HepG2 (cell line): ENCODE data around the gene CD248. TPM values are rescaled to one million over a fixed set of nuclear protein-coding genes. Genes with fewer than 3 reads are reported as not detected.
A peak's percentile ranks its signal among the peaks of the same experiment; 100 is the strongest.

Experiments
- BRF2 ChIP-seq: sonication (generic); formaldehyde crosslinking; IDR thresholded peaks from 2 replicates; pipeline ENCODE4 v1.8.1; 2022; ENCODE audit warnings: mild to moderate bottlenecking, missing genetic modification reagents
- CCDC6 ChIP-seq: sonication (generic); formaldehyde crosslinking; IDR thresholded peaks from 2 replicates; pipeline ENCODE4 v1.8.1; 2022; ENCODE audit warnings: mild to moderate bottlenecking, missing genetic modification reagents, moderate library complexity
- CEBPG ChIP-seq: IDR thresholded peaks from 2 replicates; pipeline ENCODE4 v1.6.1; 2016
- DDIT3 ChIP-seq: sonication (generic); formaldehyde crosslinking; IDR thresholded peaks from 2 replicates; pipeline ENCODE4 v1.4.0; 2020; ENCODE audit warnings: mild to moderate bottlenecking, missing genetic modification reagents
- E2F5 ChIP-seq: sonication (generic); formaldehyde crosslinking; conservative IDR thresholded peaks from 2 replicates; pipeline ENCODE4 v1.4.0; 2020; ENCODE audit warnings: missing genetic modification reagents
- GABPB1 ChIP-seq: IDR thresholded peaks from 2 replicates; pipeline ENCODE4 v1.6.1; 2016; ENCODE audit warnings: mild to moderate bottlenecking, missing genetic modification reagents, moderate library complexity, missing compliant biosample characterization
- KAT7 ChIP-seq: IDR thresholded peaks from 2 replicates; pipeline ENCODE4 v1.6.1; 2018; ENCODE audit warnings: borderline replicate concordance, missing compliant biosample characterization
- NFKBIZ ChIP-seq: IDR thresholded peaks from 2 replicates; pipeline ENCODE4 v1.6.1; 2018; ENCODE audit warnings: missing genetic modification reagents, missing compliant biosample characterization
- POLR2A ChIP-seq, 2 experiments: IDR thresholded peaks; 2 replicates each; pipeline ENCODE4 v1.6.1; 2011; ENCODE audit warnings: low read depth in 2 of 2, low read length in 2 of 2, mild to moderate bottlenecking in 1 of 2, moderate library complexity in 1 of 2; ENCODE audit not compliant: insufficient read depth in 1 of 2
- POLR2AphosphoS2 ChIP-seq: IDR thresholded peaks from 2 replicates; pipeline ENCODE4 v1.6.1; 2011; ENCODE audit warnings: low read depth, low read length, improper control_type of control experiment
- REL ChIP-seq: sonication (generic); formaldehyde crosslinking; conservative IDR thresholded peaks from 2 replicates; pipeline ENCODE4 v1.8.0; 2022; ENCODE audit warnings: mild to moderate bottlenecking, missing genetic modification reagents, moderate library complexity
- RORA ChIP-seq: sonication (generic); formaldehyde crosslinking; IDR thresholded peaks from 2 replicates; pipeline ENCODE4 v1.5.0; 2020; ENCODE audit warnings: mild to moderate bottlenecking, missing genetic modification reagents, moderate library complexity
- SNAPC5 ChIP-seq: sonication (generic); formaldehyde crosslinking; IDR thresholded peaks from 2 replicates; pipeline ENCODE4 v1.8.1; 2023; ENCODE audit warnings: mild to moderate bottlenecking, missing genetic modification reagents, borderline replicate concordance
- TFE3 ChIP-seq: IDR thresholded peaks from 2 replicates; pipeline ENCODE4 v1.6.1; 2016
- ZBTB2 ChIP-seq: sonication (generic); formaldehyde crosslinking; IDR thresholded peaks from 2 replicates; pipeline ENCODE4 v1.8.0; 2022; ENCODE audit warnings: low read depth, missing genetic modification reagents
- ZMYM3 ChIP-seq: sonication (generic); formaldehyde crosslinking; IDR thresholded peaks from 2 replicates; pipeline ENCODE4 v1.5.1; 2020; ENCODE audit warnings: mild to moderate bottlenecking, missing genetic modification reagents
- ZNF20 ChIP-seq: sonication (generic); formaldehyde crosslinking; IDR thresholded peaks from 2 replicates; pipeline ENCODE4 v1.4.0; 2020; ENCODE audit warnings: mild to moderate bottlenecking, moderate library complexity, missing genetic modification reagents
- ZNF274 ChIP-seq: sonication (generic); formaldehyde crosslinking; IDR thresholded peaks from 2 replicates; pipeline ENCODE4 v1.5.1; 2020; ENCODE audit warnings: mild to moderate bottlenecking, missing genetic modification reagents
- ZNF275 ChIP-seq: sonication (generic); formaldehyde crosslinking; IDR thresholded peaks from 2 replicates; pipeline ENCODE4 v1.8.0; 2022; ENCODE audit warnings: missing genetic modification reagents, mild to moderate bottlenecking, inconsistent platforms, borderline replicate concordance
- ZNF431 ChIP-seq: sonication (generic); formaldehyde crosslinking; IDR thresholded peaks from 2 replicates; pipeline ENCODE4 v1.9.0; 2022; ENCODE audit warnings: missing genetic modification reagents, low read depth, mild to moderate bottlenecking, borderline replicate concordance
- ZNF547 ChIP-seq: sonication (generic); formaldehyde crosslinking; IDR thresholded peaks from 2 replicates; pipeline ENCODE4 v1.5.1; 2020; ENCODE audit warnings: mild to moderate bottlenecking, missing genetic modification reagents
- ZNF776 ChIP-seq: sonication (generic); formaldehyde crosslinking; IDR thresholded peaks from 2 replicates; pipeline ENCODE4 v1.4.0; 2020; ENCODE audit warnings: mild to moderate bottlenecking, missing genetic modification reagents
- ZNF878 ChIP-seq: sonication (generic); formaldehyde crosslinking; IDR thresholded peaks from 2 replicates; pipeline ENCODE4 v1.8.1; 2023; ENCODE audit warnings: mild to moderate bottlenecking, missing genetic modification reagents, moderate library complexity
- polyA plus RNA-seq, 8 experiments: library from polyadenylated mRNA; depleted of rRNA in 3 of 8; stranded (reverse) in 7 of 8; unstranded in 1 of 8; fragments of >200 nt; fragmentation: Illumina TruSeq in 4 of 8; extraction: Trizol in 4 of 8; gene quantifications; 2 replicates each; pipeline versions ENCODE4 v1.2.1 to v1.2.3, GENCODE V29; 2011 to 2016; ENCODE audit warnings: low read depth in 4 of 8, missing spikeins in 1 of 8, mixed read lengths in 1 of 8; ENCODE audit not compliant: insufficient read depth in 1 of 8
- total RNA-seq, 5 experiments: library from RNA; depleted of rRNA; stranded (reverse); fragments of >200 nt; fragmentation: Illumina TruSeq; extraction: Trizol; gene quantifications; 2 replicates each; pipeline ENCODE4 v1.2.3, GENCODE V29; 2016; ENCODE audit warnings: low read depth in 1 of 5

The CD248 gene
- total and polyA plus RNA-seq, 2 of the 13 experiments (the other 11 are each of a cell fraction or from before 2014, with no cell fraction given), result 0.25 to 0.35 TPM

- TF ChIP-seq ZBTB2 (CRISPR knock-in tag) (peak; percentile 38; the same call in 1 of the 2 replicates), GABPB1 (peak; percentile 62), RORA (CRISPR knock-in tag) (no peak), ZNF20 (no peak), DDIT3 (CRISPR knock-in tag) (no peak), REL (CRISPR knock-in tag) (no peak), POLR2A (IDR thresholded peaks at IDR 0.05; ENCODE audit: insufficient read depth in 1 of 2, low read depth in 2 of 2, low read length in 2 of 2) (peak; percentile 54 to 65; a peak in 3 of 4 replicates), ZNF431 (CRISPR knock-in tag) (no peak; the same call in 1 of the 2 replicates), BRF2 (CRISPR knock-in tag) (no peak), CEBPG (CRISPR knock-in tag) (no peak), SNAPC5 (CRISPR knock-in tag) (no peak), ZNF275 (CRISPR knock-in tag) (peak; percentile 64; the same call in 1 of the 2 replicates), ZMYM3 (CRISPR knock-in tag) (peak; percentile 68), KAT7 (CRISPR knock-in tag) (no peak), POLR2AphosphoS2 (no peak), E2F5 (CRISPR knock-in tag) (no peak), CCDC6 (peak; percentile 56; the same call in 1 of the 2 replicates), ZNF878 (CRISPR knock-in tag) (no peak), NFKBIZ (CRISPR knock-in tag) (peak; percentile 78; the same call in 1 of the 2 replicates), ZNF547 (CRISPR knock-in tag) (no peak), ZNF776 (CRISPR knock-in tag) (no peak), TFE3 (CRISPR knock-in tag) (peak; percentile 46; the same call in 1 of the 2 replicates), ZNF274 (CRISPR knock-in tag) (peak; percentile 47; the same call in 1 of the 2 replicates)
Observed at GRCh38 chr11:66347425-66348276, 30.8 kb upstream of the CD248 start, which contains the start of gene B4GAT1 (continued).
